GM12891 (cell line): Measurements from ENCODE around the gene CUL1.

Source experiments
- DNase-seq: peaks from one replicate; pipeline ENCODE4 v3.0.0; 2011; ENCODE audit warnings: low spot score; ENCODE audit not compliant: insufficient read length
- FAIRE-seq: peaks from 2 replicates; lab custom pipeline; 2011; peaks lifted over from hg19 to GRCh38; lab: Jason Lieb, UNC
- PAX5 ChIP-seq: IDR thresholded peaks from 2 replicates; pipeline ENCODE4 v1.6.1; 2011; ENCODE audit warnings: low read length, moderate library complexity, mild to moderate bottlenecking; ENCODE audit not compliant: insufficient read depth, severe bottlenecking
- POLR2A ChIP-seq: IDR thresholded peaks from 2 replicates; pipeline ENCODE4 v1.6.1; 2011; ENCODE audit warnings: low read depth, low read length, control low read depth
- POLR2AphosphoS5 ChIP-seq: IDR thresholded peaks from 2 replicates; pipeline ENCODE4 v1.6.1; 2011; ENCODE audit warnings: low read depth, low read length, control low read depth
- POU2F2 ChIP-seq: IDR thresholded peaks from 2 replicates; pipeline ENCODE4 v1.6.1; 2011; ENCODE audit warnings: low read depth, mild to moderate bottlenecking, control low read depth, low read length, moderate library complexity
- SPI1 ChIP-seq: IDR thresholded peaks from 2 replicates; pipeline ENCODE4 v1.6.1; 2011; ENCODE audit warnings: low read depth, low read length, control low read depth
- TAF1 ChIP-seq: IDR thresholded peaks from 2 replicates; pipeline ENCODE4 v1.6.1; 2011; ENCODE audit warnings: low read depth, low read length, control low read depth

CUL1 gene

DNA sequence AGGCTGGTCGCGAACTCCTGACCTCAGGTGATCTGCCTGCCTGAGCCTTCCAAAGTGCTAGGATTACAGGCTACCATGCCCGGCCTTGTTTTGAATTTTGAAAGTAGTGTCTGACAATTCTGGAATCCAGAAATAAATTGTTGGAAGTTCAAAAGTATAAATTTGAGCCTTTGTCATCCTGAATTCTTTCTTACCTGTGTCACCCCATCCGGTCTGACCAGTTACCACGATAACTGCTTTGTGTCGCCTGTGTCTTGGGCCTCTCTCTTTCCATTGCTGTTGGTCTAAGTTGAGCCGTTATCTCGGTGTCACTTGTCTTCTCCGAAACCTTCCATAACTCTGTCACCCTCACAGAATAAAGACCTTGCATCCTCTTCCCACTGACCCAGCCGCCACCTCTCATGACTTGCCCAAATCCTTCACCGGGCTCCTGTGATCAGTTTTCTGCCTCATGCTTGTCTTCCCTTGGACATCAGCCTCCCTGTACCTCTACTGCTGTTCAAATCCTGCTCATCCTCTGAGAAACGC lies 18.6 kb downstream of the CUL1 start:
- DNase-seq (no peak), FAIRE-seq (no peak)
- no peak for TF ChIP-seq POU2F2

DNA sequence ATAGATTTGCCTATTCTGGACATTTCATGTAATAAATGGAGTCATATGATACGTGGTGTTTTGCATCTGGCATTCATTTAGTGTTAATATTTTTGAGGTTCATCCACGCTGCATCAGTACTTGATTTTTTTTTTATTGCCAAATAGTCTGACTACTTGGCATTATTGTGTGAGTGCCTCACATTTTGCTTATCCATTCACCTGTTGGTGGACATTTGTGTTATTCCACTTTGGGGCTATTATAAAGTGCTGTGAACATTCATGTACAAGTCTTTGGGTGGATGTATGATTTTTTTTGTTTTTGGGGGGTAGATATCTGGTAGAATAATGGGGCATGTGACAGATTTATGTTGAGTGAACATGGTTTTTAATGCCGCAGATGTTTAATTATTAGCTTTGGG lies 19.7 kb downstream of the CUL1 start:
- FAIRE-seq = no peak
- TF ChIP-seq SPI1 = no peak
- no peak for TF ChIP-seq POU2F2
- TF ChIP-seq PAX5 = no peak
- no peak for TF ChIP-seq TAF1
- no peak for TF ChIP-seq POLR2AphosphoS5
- TF ChIP-seq POLR2A = no peak

DNA sequence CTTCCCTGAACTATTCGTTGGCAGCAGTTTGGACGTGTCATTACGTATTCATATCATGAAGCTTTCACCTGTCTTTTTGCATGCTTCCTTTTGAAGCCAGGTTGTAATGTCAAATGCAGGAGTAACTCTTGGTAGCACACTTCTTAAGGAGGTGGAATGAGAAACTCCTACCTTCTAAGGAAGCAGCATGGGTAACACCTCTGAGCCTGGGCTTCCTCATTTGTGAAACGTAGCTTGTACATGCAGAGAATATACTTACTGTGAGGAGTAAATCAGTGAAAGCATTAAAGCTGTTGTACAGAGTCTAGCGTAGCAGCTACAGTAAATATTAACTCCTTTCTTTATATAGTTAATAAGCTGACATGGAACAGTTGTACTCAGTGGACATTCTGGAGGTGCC lies 21.1 kb downstream of the CUL1 start:
- DNase-seq (no peak), FAIRE-seq (peak; percentile 28)
- TF ChIP-seq TAF1 = no peak
- no peak for TF ChIP-seq POU2F2
- TF ChIP-seq POLR2AphosphoS5 = no peak
- no peak for TF ChIP-seq POLR2A
- TF ChIP-seq SPI1 = no peak
- no peak for TF ChIP-seq PAX5

More for the DNA sequence above, 19.7 kb downstream of the CUL1 start:
- no peak for DNase-seq

DNA sequence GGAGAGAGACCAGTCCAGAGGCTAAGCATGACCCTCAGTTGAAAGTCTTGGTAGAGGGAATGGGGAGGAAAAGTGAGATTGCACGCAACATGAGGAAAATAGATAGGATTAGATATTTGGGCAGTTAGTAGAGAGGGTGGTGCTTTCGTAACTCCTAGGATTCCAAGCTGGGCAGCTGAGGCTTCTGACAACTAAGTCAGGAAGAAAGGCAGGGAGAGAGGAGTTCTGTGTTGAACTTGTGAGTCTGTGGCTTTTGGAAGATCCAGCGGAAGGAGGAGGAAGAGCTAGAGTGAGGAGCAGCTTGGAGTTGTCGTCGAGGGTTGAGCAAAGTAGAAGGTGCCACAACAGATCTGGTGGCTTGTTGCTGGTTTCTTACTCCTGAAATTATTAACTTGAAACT lies 21.8 kb downstream of the CUL1 start:
- TF ChIP-seq TAF1 = no peak
- no peak for TF ChIP-seq PAX5
- TF ChIP-seq SPI1 = no peak
- TF ChIP-seq POLR2AphosphoS5 = no peak
- no peak for TF ChIP-seq POLR2A
- TF ChIP-seq POU2F2 = no peak
- no peak for FAIRE-seq

DNA sequence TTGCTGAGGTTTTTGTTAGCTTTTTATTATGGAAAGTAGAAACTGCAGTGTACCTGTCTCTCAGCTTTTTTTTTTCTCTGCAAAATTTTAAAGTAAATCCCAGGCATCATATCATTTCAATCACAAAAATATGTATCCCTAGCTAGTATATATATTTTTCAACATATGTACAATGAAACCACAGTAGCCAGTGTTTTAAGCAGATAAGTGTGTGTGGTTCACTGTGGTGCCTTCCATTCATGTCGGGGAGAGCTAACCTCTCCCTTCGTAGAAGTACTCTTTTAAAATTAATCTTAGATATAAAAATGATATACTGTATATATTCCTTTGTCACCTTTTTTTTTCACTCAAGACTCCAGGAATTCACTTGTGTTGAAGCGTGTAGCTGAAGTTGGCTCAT lies 22.7 kb downstream of the CUL1 start:
- DNase-seq (no peak), FAIRE-seq (no peak)
- no peak for TF ChIP-seq TAF1
- TF ChIP-seq POLR2AphosphoS5 = no peak
- TF ChIP-seq PAX5 = no peak
- TF ChIP-seq POLR2A = no peak
- TF ChIP-seq POU2F2 = no peak
- no peak for TF ChIP-seq SPI1

More for the DNA sequence above, 21.8 kb downstream of the CUL1 start:
- no peak for DNase-seq

DNA sequence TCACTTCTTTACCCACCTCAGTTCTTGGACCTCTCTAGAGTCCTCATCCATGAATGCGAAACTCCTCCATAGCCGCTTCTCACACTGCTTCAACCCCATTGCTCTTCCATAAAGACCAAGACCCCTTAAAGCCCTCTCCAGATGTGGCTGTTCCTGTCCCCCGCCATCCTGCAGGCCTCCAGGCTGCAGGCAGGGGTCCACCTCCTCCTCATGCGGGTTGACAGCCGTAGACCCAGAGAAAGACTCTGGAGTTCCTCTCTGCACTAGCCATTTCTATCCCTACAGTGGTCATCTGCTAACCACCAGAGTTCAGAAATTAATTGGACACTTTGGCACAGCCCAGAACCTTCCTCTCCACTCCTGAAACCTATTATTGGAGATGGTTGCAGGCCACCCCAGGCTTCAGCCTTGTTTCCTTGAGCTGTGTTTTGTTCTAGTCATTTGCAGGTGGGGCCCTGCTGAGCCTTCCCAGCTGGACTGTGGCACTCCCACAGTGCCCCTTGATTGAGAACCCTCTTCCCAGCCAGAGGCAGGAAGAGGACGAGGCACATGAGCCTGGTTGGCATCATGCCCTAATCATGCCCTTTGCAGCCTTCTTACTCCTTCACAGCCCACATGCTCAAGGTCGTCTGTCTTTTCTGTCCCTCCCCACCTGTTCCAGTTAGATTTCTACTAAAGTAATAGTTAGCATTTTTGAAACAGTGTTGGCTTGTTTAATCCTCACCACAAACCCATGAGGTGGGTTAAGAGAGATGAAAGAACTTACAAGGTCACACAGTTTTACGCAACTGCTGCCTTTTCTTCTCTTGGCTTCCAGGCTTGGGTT lies 23.9 kb downstream of the CUL1 start:
- TF ChIP-seq PAX5 = no peak
- no peak for TF ChIP-seq POU2F2
- no peak for TF ChIP-seq TAF1
- no peak for TF ChIP-seq POLR2A
- no peak for TF ChIP-seq SPI1
- TF ChIP-seq POLR2AphosphoS5 = no peak
- DNase-seq = no peak
- FAIRE-seq = peak; percentile 13

DNA sequence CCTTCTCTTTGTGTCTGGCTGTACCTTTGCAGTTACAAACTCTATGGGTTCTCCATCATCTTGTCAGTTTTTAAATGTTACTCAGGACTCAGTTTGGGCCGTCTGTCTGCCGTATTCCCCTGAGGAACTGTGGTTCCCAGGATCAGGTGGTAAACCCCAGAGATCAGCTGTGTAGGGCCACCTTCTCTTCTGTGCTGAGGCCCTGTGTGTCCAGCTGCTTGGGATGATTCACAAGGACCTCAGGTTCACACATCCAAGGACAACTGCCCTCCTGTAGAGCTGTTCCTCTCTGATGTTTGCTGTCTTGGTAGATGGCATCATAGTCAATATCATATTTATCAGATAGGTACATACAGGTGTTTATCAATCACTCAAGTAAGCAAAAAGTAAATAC lies 24.5 kb downstream of the CUL1 start:
- no peak for DNase-seq
- no peak for FAIRE-seq
- TF ChIP-seq PAX5 = no peak
- TF ChIP-seq TAF1 = no peak
- TF ChIP-seq POLR2A = no peak
- TF ChIP-seq POU2F2 = no peak
- no peak for TF ChIP-seq SPI1
- no peak for TF ChIP-seq POLR2AphosphoS5

DNA sequence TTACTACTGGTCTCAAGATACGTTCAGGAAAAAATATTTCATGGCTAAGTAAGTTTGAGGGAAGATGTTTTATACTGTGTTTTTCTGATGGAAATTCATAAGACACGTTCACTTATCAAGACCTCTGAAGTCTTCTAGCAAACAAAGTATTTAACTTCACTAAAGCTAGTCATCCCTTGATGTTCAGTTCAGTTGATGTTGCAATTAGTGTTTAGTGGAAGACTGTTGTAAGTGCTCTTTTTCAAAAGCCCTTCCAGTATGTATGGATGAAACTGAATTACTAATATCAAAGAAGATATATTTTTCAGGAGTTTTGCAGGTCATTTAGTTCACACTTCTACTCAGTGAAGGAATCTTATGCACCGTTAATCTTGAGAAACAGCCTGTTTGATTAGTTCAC lies 25.1 kb downstream of the CUL1 start:
- FAIRE-seq (no peak), DNase-seq (no peak)

DNA sequence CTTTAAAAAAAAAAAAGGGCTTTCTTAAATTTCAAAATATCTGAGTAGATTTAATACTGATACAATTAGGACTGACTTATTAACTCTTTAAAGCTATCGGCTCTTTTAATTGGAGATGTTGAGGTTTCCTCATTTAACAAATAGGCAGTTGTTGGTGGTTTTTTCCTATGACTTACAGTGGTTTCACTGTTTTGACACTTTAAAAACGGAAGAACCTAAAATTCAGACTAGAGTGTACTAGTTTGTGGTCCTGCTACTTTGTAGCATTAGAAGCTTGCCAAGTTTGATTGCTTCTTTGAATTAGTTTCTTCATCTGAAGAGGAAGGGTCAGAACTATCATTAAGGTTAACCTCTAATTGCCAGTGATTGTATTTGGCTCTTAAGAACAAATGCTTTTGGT lies 27.7 kb downstream of the CUL1 start:
- TF ChIP-seq TAF1 (no peak), POLR2A (no peak), POLR2AphosphoS5 (no peak), SPI1 (no peak), PAX5 (no peak), POU2F2 (no peak)
- DNase-seq (no peak), FAIRE-seq (no peak)

More for the DNA sequence above, 25.1 kb downstream of the CUL1 start:
- TF ChIP-seq POU2F2 (no peak), SPI1 (no peak), POLR2A (no peak), POLR2AphosphoS5 (no peak), PAX5 (no peak), TAF1 (no peak)
